Measurements from ENCODE around the gene EDEM2.
"Not testable (repeated sequence)": the region's sequence is repeated elsewhere in the genome, so short reads cannot be mapped to it uniquely, and the experiment has no call there.

EDEM2 gene

GRCh38 chr20:35087791-35088190, 59.3 kb downstream of the EDEM2 start:
- no peak for DNase-seq (ENCODE audit: low spot score)

- DNase-seq (ENCODE audit: low spot score), result no peak
These were observed 59.8 kb downstream of the EDEM2 start for GRCh38 chr20:35087355-35087754.

GRCh38 chr20:35085477-35086225, 61.5 kb downstream of the EDEM2 start:
- DNase-seq (ENCODE audit: low spot score), result peak; percentile 38

- no peak for DNase-seq (ENCODE audit: low spot score)
These were observed 62.1 kb downstream of the EDEM2 start for GRCh38 chr20:35084998-35085397.

GRCh38 chr20:35080348-35080642, 66.8 kb downstream of the EDEM2 start:
- not testable (repeated sequence) for DNase-seq (ENCODE audit: low spot score)

GRCh38 chr20:35079472-35080347, 67.4 kb downstream of the EDEM2 start:
- DNase-seq (ENCODE audit: low spot score), result no peak

GRCh38 chr20:35077872-35078271, 69.3 kb downstream of the EDEM2 start:
- no peak for DNase-seq (ENCODE audit: low spot score)

GRCh38 chr20:35077341-35077740, 69.8 kb downstream of the EDEM2 start:
- DNase-seq (ENCODE audit: low spot score), result no peak

- not testable (repeated sequence) for DNase-seq (ENCODE audit: low spot score)
These were observed 75.5 kb downstream of the EDEM2 start for GRCh38 chr20:35071436-35072153.

- no peak for DNase-seq (ENCODE audit: low spot score)
These were observed 80.9 kb downstream of the EDEM2 start for GRCh38 chr20:35066194-35066593.

Data from CD4-positive, alpha-beta T cell treated with Interleukin-2 at 100 ng/mL for 4 hours (primary cell).